Measurements from ENCODE around the gene TTLL3. TPM values are rescaled to one million over a fixed set of nuclear protein-coding genes. Genes with fewer than 3 reads are reported as not detected.
A peak's percentile ranks its signal among the peaks of the same experiment; 100 is the strongest.

TTLL3 gene
- total RNA-seq, 1 experiment from 2014 or later, result 5.3 TPM

- DNase-seq (ENCODE audit: low spot score), result no peak
Measured at GRCh38 chr3:9806688-9807589, 3.1 kb upstream of the TTLL3 start.

DNA sequence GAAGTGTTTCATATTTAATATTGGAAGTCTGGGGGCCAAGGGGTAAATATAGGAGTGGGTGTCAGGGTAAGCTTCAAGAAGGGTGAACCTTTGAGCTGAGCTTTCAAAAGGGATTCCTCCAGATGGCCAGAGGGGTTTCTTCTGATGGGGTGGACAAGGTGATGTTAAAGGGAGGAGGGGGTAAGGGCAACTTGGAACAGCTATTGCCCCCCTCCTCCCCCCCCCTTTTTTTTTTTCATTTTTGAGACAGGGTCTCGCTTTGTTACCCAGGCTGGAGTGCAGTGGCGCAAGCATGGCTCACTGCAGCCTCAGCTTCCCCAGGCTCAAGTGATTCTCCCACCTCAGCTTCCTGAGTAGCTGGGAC lies 2.1 kb upstream of the TTLL3 start:
- no peak for DNase-seq (ENCODE audit: low spot score)

- DNase-seq (ENCODE audit: low spot score), result peak; percentile 59
Measured at GRCh38 chr3:9808345-9809037, 1.6 kb upstream of the TTLL3 start.

- DNase-seq (ENCODE audit: low spot score), result no peak
Measured at GRCh38 chr3:9809239-9809614, 835 bp upstream of the TTLL3 start.

- DNase-seq (ENCODE audit: low spot score), result no peak
Measured at GRCh38 chr3:9810433-9810770, 340 bp downstream of the TTLL3 start.

GRCh38 chr3:9810846-9811245 lies 784 bp downstream of the TTLL3 start:
- no peak for DNase-seq (ENCODE audit: low spot score)

GRCh38 chr3:9812870-9813483 lies 2.9 kb downstream of the TTLL3 start:
- no peak for DNase-seq (ENCODE audit: low spot score)

DNA sequence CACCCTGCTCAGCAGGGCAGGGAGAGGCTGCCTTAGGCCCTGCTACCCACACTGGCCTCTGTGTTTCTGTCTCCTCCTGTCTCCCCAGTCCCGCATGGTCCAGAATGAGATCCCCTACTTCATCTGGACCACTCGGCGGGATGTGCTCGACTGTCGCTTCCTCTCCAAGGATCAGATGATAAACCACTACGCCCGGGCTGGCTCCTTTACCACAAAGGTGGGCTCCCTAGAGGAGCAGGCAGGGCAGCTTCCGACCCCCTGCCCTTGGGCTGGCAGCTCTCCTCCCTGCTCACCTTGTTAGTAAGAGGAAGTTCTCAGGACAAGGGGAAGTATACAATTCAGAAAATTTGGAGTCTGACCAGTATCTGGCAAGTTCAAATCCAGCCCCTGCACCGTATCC lies 5.9 kb downstream of the TTLL3 start:
- DNase-seq (ENCODE audit: low spot score), result no peak

DNA sequence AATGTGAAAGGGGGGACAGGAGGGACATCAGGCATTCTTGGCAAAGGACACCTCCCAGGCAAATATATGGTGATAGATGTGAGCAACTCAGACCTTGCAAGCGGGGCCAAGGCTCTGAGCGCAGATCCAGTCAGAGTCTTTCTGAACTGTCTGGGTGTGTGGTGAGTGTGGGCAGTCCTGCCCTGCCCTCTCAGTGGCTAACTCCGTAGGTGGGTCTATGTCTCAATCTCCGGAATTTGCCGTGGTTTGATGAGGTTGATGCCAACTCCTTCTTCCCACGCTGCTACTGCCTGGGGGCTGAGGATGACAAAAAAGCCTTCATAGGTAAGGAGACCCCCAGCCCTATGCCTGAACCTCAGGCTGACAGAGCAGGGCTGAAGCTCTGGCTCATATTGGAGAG lies 7.4 kb downstream of the TTLL3 start:
- DNase-seq (ENCODE audit: low spot score), result no peak

- no peak for DNase-seq (ENCODE audit: low spot score)
Measured at GRCh38 chr3:9818666-9819335, 8.7 kb downstream of the TTLL3 start.

DNA sequence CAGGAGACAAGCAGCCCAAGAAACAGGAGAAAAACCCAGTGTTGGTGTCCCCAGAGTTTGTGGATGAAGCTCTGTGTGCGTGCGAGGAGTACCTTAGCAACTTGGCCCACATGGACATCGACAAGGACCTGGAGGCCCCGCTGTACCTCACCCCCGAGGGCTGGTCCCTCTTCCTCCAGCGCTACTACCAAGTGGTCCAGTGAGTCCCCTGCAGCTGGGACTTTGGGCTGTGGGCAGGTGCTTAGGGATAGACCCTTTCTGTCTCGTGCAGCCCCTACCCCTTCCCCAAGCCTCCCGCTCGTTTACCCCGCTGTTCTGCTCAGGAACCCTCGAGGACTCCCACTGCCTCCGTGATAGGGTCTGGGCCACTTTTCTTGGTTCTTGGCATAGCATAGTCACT lies 10.5 kb downstream of the TTLL3 start:
- no peak for DNase-seq (ENCODE audit: low spot score)

- DNase-seq (ENCODE audit: low spot score), result peak; percentile 34
Measured at GRCh38 chr3:9820946-9821345, 10.9 kb downstream of the TTLL3 start.

- DNase-seq (ENCODE audit: low spot score), result no peak
Measured at GRCh38 chr3:9825451-9826040, 15.5 kb downstream of the TTLL3 start.

- peak; percentile 45 for DNase-seq (ENCODE audit: low spot score)
Measured at GRCh38 chr3:9826815-9827573, 16.9 kb downstream of the TTLL3 start.

- no peak for DNase-seq (ENCODE audit: low spot score)
Measured at GRCh38 chr3:9828801-9829755, 19.0 kb downstream of the TTLL3 start.

GRCh38 chr3:9831253-9831652 lies 21.2 kb downstream of the TTLL3 start:
- no peak for DNase-seq (ENCODE audit: low spot score)

- DNase-seq (ENCODE audit: low spot score), result no peak
Measured at GRCh38 chr3:9833078-9833477, 23.0 kb downstream of the TTLL3 start.

DNA sequence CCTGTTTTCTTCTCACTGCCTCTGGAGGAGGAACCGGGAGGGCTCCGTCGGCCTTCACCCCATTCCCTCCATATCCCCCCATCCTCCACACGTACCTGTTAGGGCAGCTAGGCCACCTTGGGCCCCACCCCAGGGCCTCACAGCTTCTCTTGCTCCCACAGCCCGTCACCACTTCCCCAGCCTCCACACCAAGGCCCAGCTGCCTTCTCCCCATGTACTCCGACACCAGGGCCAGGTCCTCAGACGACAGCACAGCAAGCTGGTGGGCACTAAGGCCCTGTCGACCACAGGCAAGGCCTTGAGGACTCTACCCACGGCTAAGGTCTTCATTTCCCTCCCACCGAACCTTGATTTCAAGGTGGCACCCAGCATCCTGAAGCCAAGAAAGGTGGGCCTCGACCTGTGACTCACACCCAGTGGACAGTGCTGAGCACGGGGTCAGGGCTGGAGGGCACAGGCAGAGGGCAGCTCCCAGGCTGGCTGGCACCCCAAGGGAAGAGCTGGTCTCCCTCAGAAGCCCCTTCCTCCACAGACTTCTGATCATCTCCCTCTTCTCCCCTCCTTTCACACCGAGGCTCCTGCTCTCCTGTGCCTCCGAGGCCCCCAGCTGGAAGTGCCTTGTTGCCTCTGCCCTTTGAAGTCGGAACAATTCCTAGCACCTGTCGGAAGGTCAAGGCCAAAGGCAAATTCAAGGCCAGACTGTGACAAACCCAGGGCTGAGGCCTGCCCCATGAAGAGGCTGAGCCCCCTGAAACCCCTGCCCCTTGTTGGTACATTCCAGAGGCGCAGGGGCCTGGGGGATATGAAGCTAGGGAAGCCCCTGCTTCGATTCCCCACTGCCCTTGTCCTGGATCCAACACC lies 24.7 kb downstream of the TTLL3 start:
- DNase-seq (ENCODE audit: low spot score), result no peak
